Epidermal melanocyte (primary cell): ENCODE measurements around the gene CDC14B.
A peak's percentile ranks its signal among the peaks of the same experiment; 100 is the strongest.
"Not testable (repeated sequence)": the region's sequence is repeated elsewhere in the genome, so short reads cannot be mapped to it uniquely, and the experiment has no call there.

Experiments used
- DNase-seq: peaks from one replicate; pipeline ENCODE4 v3.0.0; 2011; ENCODE audit warnings: low spot score; ENCODE audit not compliant: insufficient read length

CDC14B gene

DNA sequence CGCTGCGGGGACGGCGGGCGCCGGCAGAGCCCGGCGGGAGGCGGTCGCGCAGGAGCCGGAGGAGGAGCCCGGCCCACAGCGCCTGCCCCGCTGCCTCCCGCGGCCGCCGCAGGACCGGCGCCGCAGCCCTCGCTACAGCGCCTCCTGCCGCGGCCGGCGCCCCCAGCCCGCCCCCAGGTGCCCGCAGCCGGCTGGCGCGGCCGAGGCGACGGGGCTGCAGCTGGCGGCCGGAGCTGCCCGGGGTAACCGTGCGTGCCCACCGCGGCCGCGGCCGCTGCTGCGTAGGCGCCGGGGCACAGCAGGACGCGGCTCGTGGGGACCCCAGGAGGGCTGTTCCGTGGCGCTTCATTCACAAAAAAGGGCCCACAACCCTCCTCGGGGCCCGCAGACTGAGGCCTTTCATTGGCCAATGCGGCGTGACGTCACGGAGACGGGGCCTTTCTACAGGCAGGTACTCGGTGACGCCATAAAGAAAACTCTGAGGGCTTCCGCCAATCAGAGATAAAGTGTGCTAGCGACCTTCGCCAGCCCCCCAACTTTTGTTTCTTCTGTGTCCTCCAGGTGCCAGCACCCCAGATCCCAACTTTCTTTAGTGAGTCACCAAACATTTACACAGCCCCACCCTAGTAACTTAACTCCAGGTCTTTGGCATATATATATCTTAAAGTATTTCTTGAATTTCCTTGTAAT lies at the start of gene CDC14B:
Gene CDC14B, minus strand, starts transcription at position 353 of the 690 bp plus-strand sequence. CDS start 465 bp downstream, outside the sequence.
- DNase-seq = peak; percentile 79

GRCh38 chr9:96668868-96669534 lies 49.4 kb upstream of the CDC14B start:
- DNase-seq = no peak

DNA sequence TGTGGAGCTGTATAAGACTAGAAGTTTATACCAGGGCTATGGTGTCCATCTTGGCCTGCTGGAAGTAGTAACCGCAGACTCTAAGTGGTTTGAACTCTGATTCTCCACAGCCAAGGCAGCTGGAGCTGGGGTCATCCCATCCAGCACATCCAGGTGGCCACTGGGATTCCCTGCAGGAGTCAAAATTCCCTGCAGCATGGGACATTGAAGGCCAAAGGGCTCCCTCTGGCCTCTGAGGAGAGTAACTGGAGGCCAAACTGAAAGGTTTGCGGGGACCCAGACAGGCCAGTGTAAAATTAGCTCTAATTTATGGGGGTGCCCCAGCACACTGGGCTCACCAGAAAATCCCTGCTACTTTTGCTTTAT lies 47.7 kb upstream of the CDC14B start:
- DNase-seq = no peak

- peak; percentile 58 for DNase-seq
Observed at GRCh38 chr9:96666653-96667362, 47.2 kb upstream of the CDC14B start.

DNA sequence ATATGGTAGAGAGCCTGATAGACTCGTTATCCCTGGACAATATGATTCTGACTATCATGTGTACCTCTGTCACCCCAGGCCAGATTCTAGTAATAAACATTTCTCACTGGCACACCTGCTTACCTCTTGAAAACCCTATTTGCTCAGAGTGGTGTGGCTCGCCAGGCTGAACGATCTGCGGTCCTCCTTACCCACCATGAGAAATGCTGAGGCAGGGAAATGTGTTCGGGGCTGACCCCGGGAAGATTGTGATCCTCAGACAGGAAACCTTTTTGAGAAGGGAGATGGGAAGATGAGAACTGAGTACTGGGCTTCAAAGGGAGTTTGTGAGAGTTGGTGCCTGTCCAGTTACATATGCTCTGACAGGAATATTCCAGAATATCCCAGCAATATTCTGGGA lies 46.1 kb upstream of the CDC14B start:
- no peak for DNase-seq

GRCh38 chr9:96663506-96664120 lies 44.0 kb upstream of the CDC14B start:
- no peak for DNase-seq

- no peak for DNase-seq
Observed at GRCh38 chr9:96661711-96662110, 42.1 kb upstream of the CDC14B start.

GRCh38 chr9:96660692-96661248 lies 41.1 kb upstream of the CDC14B start:
- DNase-seq = no peak

GRCh38 chr9:96655198-96655851 lies 35.7 kb upstream of the CDC14B start, which contains the start of gene PRXL2C:
Gene PRXL2C (minus strand): TSS chr9:96655317. CDS start chr9:96655281, 36 bp downstream.
- peak; percentile 24 for DNase-seq

DNA sequence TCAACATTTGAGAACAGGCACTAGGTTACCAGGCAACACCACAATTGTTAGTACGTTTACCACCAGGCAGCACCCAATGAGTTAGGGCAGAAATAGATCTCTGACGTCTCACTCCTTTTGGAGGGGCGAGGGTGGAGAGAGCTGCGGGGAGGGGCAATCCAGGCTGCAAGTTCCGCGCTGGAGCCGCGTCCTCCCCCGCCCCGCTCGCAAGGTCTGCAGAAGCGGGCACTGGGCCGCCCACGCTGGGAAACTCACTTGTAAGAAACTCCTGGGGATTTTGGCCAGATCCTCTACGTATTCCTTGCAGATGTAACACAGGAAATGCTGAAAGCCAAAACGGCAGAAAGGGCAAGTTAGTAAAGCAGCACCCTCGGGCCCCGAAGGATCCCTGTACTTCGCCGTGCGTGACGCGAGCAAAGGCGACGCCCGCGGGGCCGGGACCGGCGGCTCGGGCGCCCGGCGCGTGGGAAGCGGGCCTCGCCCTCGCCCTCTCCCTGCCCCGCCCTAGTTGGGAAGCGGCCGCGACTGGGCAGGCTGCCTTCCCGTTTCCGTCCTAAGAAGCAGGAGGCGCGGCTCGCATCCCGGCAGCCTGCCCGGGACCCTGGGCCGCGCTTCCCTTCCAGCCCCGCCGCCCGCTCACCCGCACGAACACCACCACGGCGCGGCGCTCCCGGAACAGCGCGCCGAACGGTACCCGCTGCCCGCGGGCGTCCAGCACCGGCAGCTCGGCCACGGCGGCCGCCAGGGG lies 35.0 kb upstream of the CDC14B start:
- DNase-seq = peak; percentile 55

DNA sequence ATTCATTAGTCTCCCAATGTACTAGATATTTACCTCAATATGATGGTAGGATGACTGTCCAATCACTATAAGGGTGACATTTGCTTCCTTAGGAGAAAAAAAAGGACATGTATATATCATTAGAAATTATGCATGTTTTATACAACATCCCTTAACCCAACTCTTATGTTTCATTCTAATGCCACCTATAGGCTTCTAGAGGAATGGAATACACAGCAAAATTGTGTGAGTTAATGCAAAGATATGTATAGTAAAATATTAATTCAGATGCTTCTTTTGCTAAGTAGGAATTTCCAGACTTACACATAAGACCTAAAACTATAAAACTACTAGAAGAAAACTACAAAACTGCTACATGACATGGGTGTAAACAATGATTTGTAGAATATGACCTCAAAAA lies 32.0 kb upstream of the CDC14B start:
- no peak for DNase-seq

- DNase-seq = no peak
Observed at GRCh38 chr9:96649620-96650324, 30.1 kb upstream of the CDC14B start.

GRCh38 chr9:96646081-96646991 lies 26.7 kb upstream of the CDC14B start:
- no peak for DNase-seq

DNA sequence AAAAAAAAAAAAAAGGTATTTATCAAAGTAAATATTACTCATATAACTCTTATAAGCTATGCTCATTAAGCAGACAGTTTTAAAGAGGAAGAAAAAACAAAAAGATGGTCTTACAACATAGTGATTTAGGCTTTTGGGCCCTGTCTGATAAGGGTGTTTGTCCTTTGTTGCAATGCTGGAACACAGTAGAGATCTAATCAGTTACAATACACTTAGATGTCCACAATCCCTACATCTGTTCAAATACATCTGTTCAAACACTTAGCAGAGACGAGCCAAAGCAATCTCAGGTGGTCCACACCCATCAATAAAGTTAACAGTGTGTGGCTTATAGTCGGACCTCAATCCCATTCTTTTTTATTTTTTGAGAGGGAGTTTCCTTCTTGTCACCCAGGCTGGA lies 24.5 kb upstream of the CDC14B start:
- DNase-seq = no peak

DNA sequence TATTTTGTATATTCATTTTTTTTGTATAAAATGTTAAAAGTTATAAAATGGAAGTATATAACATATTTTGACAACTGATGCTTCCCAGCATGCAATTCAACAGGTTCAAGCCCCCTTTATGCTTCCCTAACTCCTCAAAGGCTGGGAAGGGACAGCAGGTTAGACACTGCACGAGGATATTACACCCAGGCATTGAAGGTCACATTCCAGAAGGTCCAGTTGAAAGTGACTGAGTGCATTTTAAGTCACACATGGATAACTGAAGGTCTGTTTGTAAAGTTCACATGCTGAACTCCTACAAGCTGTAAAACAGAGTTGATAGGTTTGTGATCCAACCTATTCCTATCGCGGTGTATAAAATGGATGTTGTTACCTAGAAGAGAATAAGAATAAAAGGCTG lies 21.9 kb upstream of the CDC14B start:
- DNase-seq = no peak

- no peak for DNase-seq
Observed at GRCh38 chr9:96638606-96639364, 19.1 kb upstream of the CDC14B start.

- DNase-seq = no peak
Observed at GRCh38 chr9:96636368-96636767, 16.7 kb upstream of the CDC14B start.

DNA sequence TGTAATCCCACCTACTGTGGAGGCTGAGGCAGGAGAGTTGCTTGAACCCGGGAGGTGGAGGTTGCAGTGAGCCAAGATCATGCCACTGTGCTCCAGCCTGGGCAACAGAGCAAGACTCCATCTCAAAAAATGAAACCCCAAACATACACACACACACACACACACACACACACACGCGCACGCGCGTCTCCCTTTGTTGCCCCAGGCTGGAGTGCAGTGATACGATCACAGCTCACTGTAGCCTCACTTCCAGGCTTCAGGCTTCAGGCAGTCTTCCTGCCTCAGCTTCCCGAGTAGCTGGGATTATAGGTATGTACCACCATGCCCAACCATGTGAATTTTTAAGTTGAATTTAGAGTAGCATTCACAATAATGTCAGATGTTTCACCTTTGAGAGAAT lies 13.9 kb upstream of the CDC14B start:
- DNase-seq = not testable (repeated sequence)
